Body of pancreas (tissue), 4 donors: Measurements from ENCODE around the gene NRIP1.

ENCODE experiments used
- CTCF ChIP-seq, 7 experiments: fragments of 450-650 bp in 4 of 7; fragments of 200-600 bp in 3 of 7; sonication (generic) in 3 of 7; IDR thresholded peaks; one replicate each; pipeline ENCODE4 v1.5.1; 2016 to 2019; ENCODE audit warnings: antibody characterized with exemption in 7 of 7
- POLR2A ChIP-seq, 3 donors: fragments of 450-650 bp; IDR thresholded peaks; one replicate each; pipeline ENCODE4 v1.6.1; 2016; ENCODE audit warnings: antibody characterized with exemption in 3 of 3, mild to moderate bottlenecking in 2 of 3

GRCh38 chr21:15018382-15018781 is 46.4 kb downstream of the NRIP1 start:
- TF ChIP-seq CTCF (IDR thresholded peaks at IDR 0.05) (no peak), POLR2A (IDR thresholded peaks at IDR 0.05) (no peak)
